ENCODE data around the gene TUBA8. TPM values are rescaled to one million over a fixed set of nuclear protein-coding genes. Genes with fewer than 3 reads are reported as not detected.

TUBA8 gene
- total RNA-seq, 4 donors from 2014 or later = 7.5 to 16.5 (median 14.0) TPM

- 60% methylated on average over 2 of the region's 2 CpGs for WGBS
- Histone ChIP-seq H3K27me3 (no peaks in the 10 kb centered on the region), H3K9me3 (no peaks in the 10 kb centered on the region), H3K27ac (replicated peaks in 1 of 4) (no peak overlapping the region), H3K4me3 (no peak overlapping the region), H3K4me1 (peaks cover 10 to 21% (median 18%) of the 10 kb centered on the region in 4 donors), H3K36me3 (peaks cover 37 to 83% (median 74%) of the 10 kb centered on the region in 4 donors)
- DNase-seq (ENCODE audit: extremely low spot score) = no peak
- intact Hi-C loops (cut with DNase I) = no loop called here
- no peak for TF ChIP-seq CTCF (IDR thresholded peaks at IDR 0.05)
- TF ChIP-seq POLR2A (IDR thresholded peaks at IDR 0.05; ENCODE audit: low read depth) = no peak
- no peak for TF ChIP-seq POLR2AphosphoS5 (IDR thresholded peaks at IDR 0.05)
- TF ChIP-seq EP300 (IDR thresholded peaks at IDR 0.05) = no peak
Measured at GRCh38 chr22:18082467-18082866, 28.1 kb upstream of the TUBA8 start.

- WGBS = 92% methylated on average over 10 of the region's 10 CpGs
- Histone ChIP-seq H3K4me3 (no peak overlapping the region), H3K9me3 (no peaks in the 10 kb centered on the region), H3K36me3 (peaks cover 46 to 92% (median 84%) of the 10 kb centered on the region in 4 donors), H3K27me3 (no peaks in the 10 kb centered on the region), H3K4me1 (peaks cover 10 to 18% (median 15%) of the 10 kb centered on the region in 4 donors), H3K27ac (replicated peaks in 1 of 4) (no peak overlapping the region)
- intact Hi-C loops (cut with DNase I) = no loop called here
- no peak for TF ChIP-seq CTCF (IDR thresholded peaks at IDR 0.05)
- no peak for TF ChIP-seq POLR2A (IDR thresholded peaks at IDR 0.05; ENCODE audit: low read depth)
- TF ChIP-seq EP300 (IDR thresholded peaks at IDR 0.05) = no peak
- no peak for DNase-seq (ENCODE audit: extremely low spot score)
Measured at GRCh38 chr22:18083406-18083805, 27.2 kb upstream of the TUBA8 start.

- H3K27ac ChIP-seq (replicated peaks in 1 of 4) = no peak overlapping the region
- peaks cover 50 to 100% (median 89%) of the 10 kb centered on the region in 4 donors for H3K36me3 ChIP-seq
- no peak for DNase-seq (ENCODE audit: extremely low spot score)
- H3K4me1 ChIP-seq = peaks cover 0 to 6% (median 4%) of the 10 kb centered on the region in 4 donors
- TF ChIP-seq EP300 (IDR thresholded peaks at IDR 0.05) = no peak
- TF ChIP-seq POLR2A (IDR thresholded peaks at IDR 0.05; ENCODE audit: low read depth) = no peak
- no peak for TF ChIP-seq POLR2AphosphoS5 (IDR thresholded peaks at IDR 0.05)
- no peak for TF ChIP-seq CTCF (IDR thresholded peaks at IDR 0.05)
- H3K27me3 ChIP-seq = no peaks in the 10 kb centered on the region
- intact Hi-C loops (cut with DNase I) = no loop called here
- H3K4me3 ChIP-seq = no peak overlapping the region
- H3K9me3 ChIP-seq = no peaks in the 10 kb centered on the region
Measured at GRCh38 chr22:18085188-18085587, 25.4 kb upstream of the TUBA8 start.

GRCh38 chr22:18087350-18087855, 23.2 kb upstream of the TUBA8 start:
- intact Hi-C loops (cut with DNase I) = no loop called here
- Histone ChIP-seq H3K27me3 (no peaks in the 10 kb centered on the region), H3K4me1 (peaks cover 15 to 18% (median 16%) of the 10 kb centered on the region in 4 donors), H3K36me3 (peaks cover 44 to 88% (median 74%) of the 10 kb centered on the region in 4 donors), H3K27ac (replicated peaks in 1 of 4) (no peak overlapping the region), H3K9me3 (no peaks in the 10 kb centered on the region), H3K4me3 (no peak overlapping the region)
- WGBS = 71% methylated on average over 13 of the region's 13 CpGs
- no peak for TF ChIP-seq EP300 (IDR thresholded peaks at IDR 0.05)
- TF ChIP-seq POLR2A (IDR thresholded peaks at IDR 0.05; ENCODE audit: low read depth) = no peak
- DNase-seq (ENCODE audit: extremely low spot score) = no peak

GRCh38 chr22:18088825-18089568, 21.6 kb upstream of the TUBA8 start:
- intact Hi-C loops (cut with DNase I) = no loop called here
- Histone ChIP-seq H3K27me3 (no peaks in the 10 kb centered on the region), H3K9me3 (no peaks in the 10 kb centered on the region), H3K36me3 (peaks cover 34 to 72% (median 61%) of the 10 kb centered on the region in 4 donors), H3K4me3 (no peak overlapping the region), H3K27ac (replicated peaks in 1 of 4) (peak overlapping the region in 1 of 4 donors; percentile 34), H3K4me1 (peaks cover 22 to 34% (median 28%) of the 10 kb centered on the region in 4 donors)
- 87% methylated on average over 9 of the region's 11 CpGs for WGBS
- DNase-seq (ENCODE audit: extremely low spot score) = no peak
- TF ChIP-seq POLR2AphosphoS5 (IDR thresholded peaks at IDR 0.05) = no peak
- TF ChIP-seq CTCF (IDR thresholded peaks at IDR 0.05) = no peak
- no peak for TF ChIP-seq EP300 (IDR thresholded peaks at IDR 0.05)
- no peak for TF ChIP-seq POLR2A (IDR thresholded peaks at IDR 0.05; ENCODE audit: low read depth)

Data from esophagus muscularis mucosa (tissue), 4 donors.